Adrenal gland (tissue), 5 donors: Measurements from ENCODE around the gene ENOX1.

ENCODE experiments used
- CTCF ChIP-seq, 6 experiments: fragments of 450-650 bp in 4 of 6; fragments of 200-600 bp in 2 of 6; sonication (generic) in 1 of 6; IDR thresholded peaks; 1 replicate in 5 of 6; 2 replicates in 1 of 6; pipeline versions ENCODE4 v1.5.1 to v1.8.0; 2016 to 2021; ENCODE audit warnings: antibody characterized with exemption in 6 of 6, mild to moderate bottlenecking in 2 of 6, moderate library complexity in 1 of 6
- POLR2A ChIP-seq, 2 donors: fragments of 450-650 bp; IDR thresholded peaks; one replicate each; pipeline ENCODE4 v1.6.1; 2017; ENCODE audit warnings: antibody characterized with exemption in 2 of 2, mild to moderate bottlenecking in 2 of 2, moderate library complexity in 1 of 2
- donor health status: DM: no; HTN: no; CAD: no.

GRCh38 chr13:43205416-43205815 is 581.4 kb downstream of the ENOX1 start:
- TF ChIP-seq CTCF (IDR thresholded peaks at IDR 0.05) (no peak), POLR2A (IDR thresholded peaks at IDR 0.05) (no peak)
